Endothelial cell of umbilical vein (primary cell): ENCODE measurements around the gene KIF26B. TPM values are rescaled to one million over a fixed set of nuclear protein-coding genes. Genes with fewer than 3 reads are reported as not detected.

ENCODE experiments used
- BruUV-seq: library from RNA; stranded (reverse); fragments of 400-500 nt; replicated peaks from 2 replicates; lab custom pipeline; 2021; lab: Mats Ljungman, UMichigan
- CTCF ChIA-PET: fragments of 300-600, 350-600 bp; sonication (Branson Sonifier 250); formaldehyde crosslinking; loops from one replicate; lab custom pipeline; 2021; ENCODE audit warnings: antibody characterized with exemption, inconsistent platforms; lab: Charles Lee
- POLR2A ChIA-PET: fragments of 300-600, 350-600 bp; sonication (Branson Sonifier 250); formaldehyde crosslinking; loops from one replicate; lab custom pipeline; 2021; ENCODE audit warnings: antibody characterized with exemption, inconsistent platforms; lab: Charles Lee
- DNase-seq: peaks from one replicate; pipeline ENCODE4 v3.0.0-alpha.2; 2011; ENCODE audit warnings: low read depth, low spot score
- FAIRE-seq: peaks from 2 replicates; lab custom pipeline; 2011; peaks lifted over from hg19 to GRCh38; lab: Jason Lieb, UNC
- H2AFZ ChIP-seq: 2 replicates; pipeline ENCODE4 v1.6.0; 2012; ENCODE audit warnings: low read depth, low read length, control low read depth, inconsistent platforms
- H3K27ac ChIP-seq: 2 replicates; pipeline ENCODE4 v1.5.1; 2011; ENCODE audit warnings: low read depth, mild to moderate bottlenecking, control low read depth, low read length, moderate library complexity; ENCODE audit not compliant: insufficient read depth
- H3K27me3 ChIP-seq, 2 experiments: 2 replicates each; pipeline versions ENCODE4 v1.6.0 to v1.6.1; 2011; ENCODE audit warnings: low read length in 2 of 2, mixed read lengths in 1 of 2; ENCODE audit not compliant: control insufficient read depth in 2 of 2, insufficient read depth in 2 of 2
- H3K36me3 ChIP-seq, 2 experiments: 2 replicates in 1 of 2; 3 replicates in 1 of 2; pipeline ENCODE4 v1.5.1; 2011; ENCODE audit warnings: low read length in 2 of 2, mild to moderate bottlenecking in 1 of 2, moderate library complexity in 1 of 2; ENCODE audit not compliant: control insufficient read depth in 2 of 2, insufficient read depth in 2 of 2; ENCODE audit errors: extremely low read depth in 1 of 2
- H3K4me1 ChIP-seq: 3 replicates; pipeline ENCODE4 v1.5.1; 2011; ENCODE audit warnings: mild to moderate bottlenecking, low read length; ENCODE audit not compliant: control insufficient read depth, insufficient read depth; ENCODE audit errors: extremely low read depth
- H3K4me2 ChIP-seq: 2 replicates; pipeline ENCODE4 v1.6.1; 2011; ENCODE audit warnings: low read length, control low read depth, mixed read lengths; ENCODE audit not compliant: insufficient read depth
- H3K4me3 ChIP-seq, 3 experiments: fragments of 200-600 bp in 1 of 3; sonication (generic), shearing (Covaris generic) in 1 of 3; replicated peaks in 1 of 3; 2 replicates each; pipeline ENCODE4 v1.5.1; 2011 to 2016; ENCODE audit warnings: control low read depth in 3 of 3, low read length in 3 of 3, mild to moderate bottlenecking in 2 of 3, inconsistent platforms in 1 of 3, low read depth in 1 of 3, moderate library complexity in 1 of 3; ENCODE audit not compliant: insufficient read depth in 1 of 3
- H3K79me2 ChIP-seq: 2 replicates; pipeline ENCODE4 v1.6.0; 2012; ENCODE audit warnings: low read length, inconsistent platforms; ENCODE audit not compliant: control insufficient read depth, insufficient read depth
- H3K9ac ChIP-seq: replicated peaks from 2 replicates; pipeline ENCODE3; 2011; ENCODE audit warnings: low read length, control low read depth; ENCODE audit not compliant: insufficient read depth; ENCODE audit errors: extremely low read depth
- H3K9me1 ChIP-seq: replicated peaks from 3 replicates; pipeline ENCODE4 v1.6.0; 2011; ENCODE audit warnings: mild to moderate bottlenecking, low read length; ENCODE audit not compliant: control insufficient read depth, insufficient read depth; ENCODE audit errors: extremely low read depth
- H3K9me3 ChIP-seq: replicated peaks from 2 replicates; pipeline ENCODE4 v1.5.1; 2012; ENCODE audit warnings: low read length, inconsistent platforms; ENCODE audit not compliant: control insufficient read depth, insufficient read depth
- H4K20me1 ChIP-seq: replicated peaks from 2 replicates; pipeline ENCODE3; 2011; ENCODE audit warnings: mild to moderate bottlenecking, low read length; ENCODE audit not compliant: control insufficient read depth, insufficient read depth; ENCODE audit errors: extremely low read depth
- EZH2 ChIP-seq: IDR thresholded peaks from 2 replicates; pipeline ENCODE4 v1.6.1; 2012; ENCODE audit warnings: borderline replicate concordance, low read depth, mild to moderate bottlenecking, moderate library complexity, low read length, inconsistent platforms; ENCODE audit not compliant: severe bottlenecking
- FOS ChIP-seq: IDR thresholded peaks from 2 replicates; pipeline ENCODE4 v1.6.1; 2011; ENCODE audit warnings: mild to moderate bottlenecking, low read length, moderate library complexity, borderline replicate concordance; ENCODE audit not compliant: insufficient read depth
- GATA2 ChIP-seq: IDR thresholded peaks from 2 replicates; pipeline ENCODE4 v1.7.0; 2011; ENCODE audit warnings: low read depth, mild to moderate bottlenecking, moderate library complexity, mixed read lengths, low read length; ENCODE audit not compliant: insufficient read length, insufficient read depth
- JUN ChIP-seq: IDR thresholded peaks from 2 replicates; pipeline ENCODE4 v1.6.1; 2011; ENCODE audit warnings: borderline replicate concordance, low read depth; ENCODE audit not compliant: insufficient read length, insufficient read depth
- MAX ChIP-seq: IDR thresholded peaks from 2 replicates; pipeline ENCODE4 v1.6.1; 2011; ENCODE audit not compliant: insufficient read depth, insufficient read length
- MYC ChIP-seq: IDR thresholded peaks from one replicate; pipeline ENCODE4 v1.6.1; 2011; ENCODE audit warnings: mild to moderate bottlenecking, low read depth, low read length
- POLR2A ChIP-seq: IDR thresholded peaks from 2 replicates; pipeline ENCODE4 v1.6.1; 2012; ENCODE audit warnings: low read depth, mild to moderate bottlenecking, control low read depth, low read length
- POLR2AphosphoS5 ChIP-seq: IDR thresholded peaks from 2 replicates; pipeline ENCODE4 v1.6.1; 2012; ENCODE audit warnings: low read depth, mild to moderate bottlenecking, control low read depth, low read length, moderate library complexity; ENCODE audit not compliant: insufficient read depth
- dilution Hi-C: fragments of 300-500 bp; cut with MboI; formaldehyde crosslinking; loops from one replicate; pipeline ENCODE4 v1.15.0; 2019; ENCODE audit warnings: low sequenced_read_pairs; ENCODE audit not compliant: extremely low pct_ligation_motif_present
- intact Hi-C: fragments of 100-400 bp; cut with micrococcal nuclease; formaldehyde crosslinking; loops from one replicate; pipeline ENCODE4 v1.10.0; 2022
- polyA plus RNA-seq, 4 experiments: library from polyadenylated mRNA; depleted of rRNA in 3 of 4; stranded (reverse) in 3 of 4; unstranded in 1 of 4; fragments of >200 nt; gene quantifications; 2 replicates each; pipeline versions ENCODE4 v1.2.1 to v1.2.3, GENCODE V29; 2011 to 2012; ENCODE audit warnings: missing spikeins in 1 of 4
- total RNA-seq: library from RNA; stranded (reverse); gene quantifications from 2 replicates; pipeline ENCODE4 v1.2.3, GENCODE V29; 2021
- TF ChIP-seq, protein P1 (sequence below), 2 donors: IDR thresholded peaks; 1 replicate in 1 of 2; 2 replicates in 1 of 2; pipeline ENCODE4 v1.5.1; 2011; ENCODE audit warnings: low read length in 2 of 2, mild to moderate bottlenecking in 2 of 2, moderate library complexity in 2 of 2, control low read depth in 1 of 2, inconsistent platforms in 1 of 2, low read depth in 1 of 2; ENCODE audit not compliant: insufficient read depth in 1 of 2; ENCODE audit errors: extremely low read depth in 1 of 2

The KIF26B gene
- total and polyA plus RNA-seq, 2 donors (not counting 3 experiments of a cell fraction or from before 2014, with no cell fraction given), result 0.04 to 0.49 TPM

- intact Hi-C loops (no loop called here), dilution Hi-C loops (no loop called here)
- Histone ChIP-seq H3K27ac (no peak overlapping the region), H3K9me1 (no peaks in the 10 kb centered on the region), H4K20me1 (no peaks in the 10 kb centered on the region), H2AFZ (no peak overlapping the region), H3K4me1 (no peaks in the 10 kb centered on the region), H3K9ac (no peak overlapping the region), H3K27me3 (no peaks in the 10 kb centered on the region), H3K79me2 (no peaks in the 10 kb centered on the region), H3K9me3 (no peaks in the 10 kb centered on the region), H3K4me2 (no peak overlapping the region), H3K36me3 (no peaks in the 10 kb centered on the region), H3K4me3 (no peak overlapping the region)
- CTCF ChIA-PET, result no interaction called here
- DNase-seq (no peak), FAIRE-seq (no peak)
- BruUV-seq, result no TSS peak
- no peak for TF ChIP-seq EZH2
- TF ChIP-seq POLR2AphosphoS5, result no peak
- TF ChIP-seq JUN, result no peak
- no peak for TF ChIP-seq FOS
- no peak for TF ChIP-seq MYC
- TF ChIP-seq POLR2A, result no peak
- no peak for TF ChIP-seq MAX
- TF ChIP-seq, protein P1, sequence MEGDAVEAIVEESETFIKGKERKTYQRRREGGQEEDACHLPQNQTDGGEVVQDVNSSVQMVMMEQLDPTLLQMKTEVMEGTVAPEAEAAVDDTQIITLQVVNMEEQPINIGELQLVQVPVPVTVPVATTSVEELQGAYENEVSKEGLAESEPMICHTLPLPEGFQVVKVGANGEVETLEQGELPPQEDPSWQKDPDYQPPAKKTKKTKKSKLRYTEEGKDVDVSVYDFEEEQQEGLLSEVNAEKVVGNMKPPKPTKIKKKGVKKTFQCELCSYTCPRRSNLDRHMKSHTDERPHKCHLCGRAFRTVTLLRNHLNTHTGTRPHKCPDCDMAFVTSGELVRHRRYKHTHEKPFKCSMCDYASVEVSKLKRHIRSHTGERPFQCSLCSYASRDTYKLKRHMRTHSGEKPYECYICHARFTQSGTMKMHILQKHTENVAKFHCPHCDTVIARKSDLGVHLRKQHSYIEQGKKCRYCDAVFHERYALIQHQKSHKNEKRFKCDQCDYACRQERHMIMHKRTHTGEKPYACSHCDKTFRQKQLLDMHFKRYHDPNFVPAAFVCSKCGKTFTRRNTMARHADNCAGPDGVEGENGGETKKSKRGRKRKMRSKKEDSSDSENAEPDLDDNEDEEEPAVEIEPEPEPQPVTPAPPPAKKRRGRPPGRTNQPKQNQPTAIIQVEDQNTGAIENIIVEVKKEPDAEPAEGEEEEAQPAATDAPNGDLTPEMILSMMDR (IDR thresholded peaks at IDR 0.05; ENCODE audit: extremely low read depth in 1 of 2, insufficient read depth in 1 of 2, low read depth in 1 of 2, low read length in 2 of 2), result no peak
- no peak for TF ChIP-seq GATA2
- POLR2A ChIA-PET, result no interaction called here
Observed at GRCh38 chr1:245716561-245716960, 561.8 kb downstream of the KIF26B start.
